Osteoblast (primary cell): ENCODE data around the gene UFD1. TPM values are rescaled to one million over a fixed set of nuclear protein-coding genes. Genes with fewer than 3 reads are reported as not detected.

Experiments used
- DNase-seq: peaks from one replicate; pipeline ENCODE4 v3.0.0; 2011; ENCODE audit warnings: low spot score, mixed read lengths; ENCODE audit not compliant: insufficient read length; ENCODE audit errors: missing footprints
- H2AFZ ChIP-seq: 2 replicates; pipeline ENCODE4 v1.6.0; 2011; ENCODE audit warnings: mild to moderate bottlenecking, low read length
- H3K27ac ChIP-seq: 2 replicates; pipeline ENCODE4 v1.5.1; 2011; ENCODE audit warnings: mild to moderate bottlenecking, low read depth, low read length, moderate library complexity
- H3K27me3 ChIP-seq: 2 replicates; pipeline ENCODE4 v1.6.0; 2012; ENCODE audit warnings: mild to moderate bottlenecking, control low read depth, inconsistent platforms, low read length, moderate library complexity; ENCODE audit not compliant: insufficient read depth
- H3K36me3 ChIP-seq: 2 replicates; pipeline ENCODE4 v1.5.1; 2011; ENCODE audit warnings: mild to moderate bottlenecking, low read length, control low read depth, moderate library complexity; ENCODE audit not compliant: insufficient read depth
- H3K4me1 ChIP-seq: 2 replicates; pipeline ENCODE4 v1.5.1; 2011; ENCODE audit warnings: mild to moderate bottlenecking, low read length, control low read depth, moderate library complexity; ENCODE audit not compliant: insufficient read depth
- H3K4me2 ChIP-seq: 2 replicates; pipeline ENCODE4 v1.6.0; 2011; ENCODE audit warnings: mild to moderate bottlenecking, low read length; ENCODE audit not compliant: insufficient read depth
- H3K4me3 ChIP-seq: fragments of 200-600 bp; sonication (generic); 3 replicates; pipeline ENCODE4 v1.5.1; 2012; ENCODE audit warnings: mild to moderate bottlenecking, low read length, inconsistent platforms; ENCODE audit not compliant: insufficient read depth
- H3K79me2 ChIP-seq: 2 replicates; pipeline ENCODE4 v1.6.0; 2012; ENCODE audit warnings: mild to moderate bottlenecking, low read length, control low read depth, inconsistent platforms; ENCODE audit not compliant: insufficient read depth
- H3K9me3 ChIP-seq: 2 replicates; pipeline ENCODE4 v1.5.1; 2011; ENCODE audit warnings: low read depth, low read length, control low read depth
- H4K20me1 ChIP-seq: 2 replicates; pipeline ENCODE4 v1.6.0; 2012; ENCODE audit warnings: mild to moderate bottlenecking, low read length, control low read depth; ENCODE audit not compliant: insufficient read depth
- CTCF ChIP-seq: IDR thresholded peaks from 2 replicates; pipeline ENCODE4 v1.5.1; 2011; ENCODE audit warnings: mild to moderate bottlenecking, low read depth, low read length, moderate library complexity; ENCODE audit errors: extremely low read depth
- total RNA-seq: library from RNA; depleted of rRNA; stranded (reverse); fragments of >200 nt; gene quantifications from 2 replicates; pipeline ENCODE4 v1.2.3, GENCODE V29; 2012

UFD1 gene
- total RNA-seq, 1 donor: 56.8 TPM

- Histone ChIP-seq H3K4me3 (no peak overlapping the region), H3K27ac (no peak overlapping the region), H3K36me3 (peaks cover 51% of the 10 kb centered on the region), H3K4me1 (no peaks in the 10 kb centered on the region), H4K20me1 (peaks cover 2% of the 10 kb centered on the region), H2AFZ (no peak overlapping the region), H3K9me3 (no peaks in the 10 kb centered on the region), H3K79me2 (no peaks in the 10 kb centered on the region), H3K4me2 (no peak overlapping the region), H3K27me3 (no peaks in the 10 kb centered on the region)
- DNase-seq: no peak
- TF ChIP-seq CTCF: no peak
Measured at GRCh38 chr22:19400881-19401280, 78.1 kb downstream of the UFD1 start.

Other genes starting within 250 kb of the UFD1 start
- gene CLTCL1, start 187.5 kb downstream of the UFD1 start, total RNA-seq: 28.6 and 29.7 TPM in 2 replicates
- gene HIRA, start 47.5 kb downstream of the UFD1 start, total RNA-seq: 19.2 and 22.1 TPM in 2 replicates
- 34.4 and 35.1 TPM in 2 replicates for gene MRPL40, start 46.6 kb downstream of the UFD1 start, total RNA-seq
- gene C22orf39, start 31.5 kb downstream of the UFD1 start, total RNA-seq: 14.8 and 15.0 TPM in 2 replicates
- gene CDC45, start 727 bp upstream of the UFD1 start, total RNA-seq: 0.72 and 1.5 TPM in 2 replicates
- gene CLDN5, start 45.2 kb upstream of the UFD1 start, total RNA-seq: not detected in 2 replicates
- 11.2 and 14.5 TPM in 2 replicates for gene SEPTIN5, start 235.3 kb upstream of the UFD1 start, total RNA-seq
- gene GP1BB, start 244.3 kb upstream of the UFD1 start, total RNA-seq: 0.88 and 1.8 TPM in 2 replicates